ENCODE measurements around the gene ANKRD35.

DNA sequence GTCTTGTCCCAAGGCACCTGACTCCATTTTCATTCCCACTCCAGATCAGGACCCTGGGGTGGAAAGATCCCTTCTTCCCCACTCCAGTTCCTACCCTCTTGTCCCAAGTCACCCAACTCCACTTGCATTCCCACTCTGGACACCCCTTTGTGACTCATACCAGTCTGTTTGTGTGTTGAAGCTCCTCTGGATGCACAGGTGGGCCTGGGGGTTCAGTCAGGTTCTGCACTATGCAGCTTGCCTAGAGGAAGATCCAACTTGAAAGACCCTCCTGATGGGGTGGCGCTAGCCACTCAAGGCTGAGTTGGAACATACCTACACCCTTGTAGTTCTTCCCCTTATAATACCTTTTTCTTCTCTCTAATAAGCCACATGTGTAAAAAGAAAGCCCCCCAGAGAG is 9.8 kb upstream of the ANKRD35 start:
- no peak for TF ChIP-seq EZH2 (IDR thresholded peaks at IDR 0.05; ENCODE audit: low read depth, unreplicated experiment)
- no peak for TF ChIP-seq CTCF (conservative IDR thresholded peaks at IDR 0.05; ENCODE audit: low read depth in 2 of 2)
- TF ChIP-seq CREB1 (CRISPR knock-in tag; IDR thresholded peaks at IDR 0.05; ENCODE audit: low read depth): no peak
- TF ChIP-seq ZNF331 (CRISPR knock-in tag; IDR thresholded peaks at IDR 0.05; ENCODE audit: low read depth): no peak
- TF ChIP-seq POLR2AphosphoS5 (IDR thresholded peaks at IDR 0.05; ENCODE audit: low read depth): no peak
- TF ChIP-seq REST (IDR thresholded peaks at IDR 0.05; ENCODE audit: unreplicated experiment): no peak
- no peak for TF ChIP-seq EZH2phosphoT487 (IDR thresholded peaks at IDR 0.05; ENCODE audit: unreplicated experiment)
- no peak for TF ChIP-seq ETS1 (IDR thresholded peaks at IDR 0.05)
- no peak for TF ChIP-seq JUNB (IDR thresholded peaks at IDR 0.05; ENCODE audit: unreplicated experiment)
- TF ChIP-seq, protein P1, sequence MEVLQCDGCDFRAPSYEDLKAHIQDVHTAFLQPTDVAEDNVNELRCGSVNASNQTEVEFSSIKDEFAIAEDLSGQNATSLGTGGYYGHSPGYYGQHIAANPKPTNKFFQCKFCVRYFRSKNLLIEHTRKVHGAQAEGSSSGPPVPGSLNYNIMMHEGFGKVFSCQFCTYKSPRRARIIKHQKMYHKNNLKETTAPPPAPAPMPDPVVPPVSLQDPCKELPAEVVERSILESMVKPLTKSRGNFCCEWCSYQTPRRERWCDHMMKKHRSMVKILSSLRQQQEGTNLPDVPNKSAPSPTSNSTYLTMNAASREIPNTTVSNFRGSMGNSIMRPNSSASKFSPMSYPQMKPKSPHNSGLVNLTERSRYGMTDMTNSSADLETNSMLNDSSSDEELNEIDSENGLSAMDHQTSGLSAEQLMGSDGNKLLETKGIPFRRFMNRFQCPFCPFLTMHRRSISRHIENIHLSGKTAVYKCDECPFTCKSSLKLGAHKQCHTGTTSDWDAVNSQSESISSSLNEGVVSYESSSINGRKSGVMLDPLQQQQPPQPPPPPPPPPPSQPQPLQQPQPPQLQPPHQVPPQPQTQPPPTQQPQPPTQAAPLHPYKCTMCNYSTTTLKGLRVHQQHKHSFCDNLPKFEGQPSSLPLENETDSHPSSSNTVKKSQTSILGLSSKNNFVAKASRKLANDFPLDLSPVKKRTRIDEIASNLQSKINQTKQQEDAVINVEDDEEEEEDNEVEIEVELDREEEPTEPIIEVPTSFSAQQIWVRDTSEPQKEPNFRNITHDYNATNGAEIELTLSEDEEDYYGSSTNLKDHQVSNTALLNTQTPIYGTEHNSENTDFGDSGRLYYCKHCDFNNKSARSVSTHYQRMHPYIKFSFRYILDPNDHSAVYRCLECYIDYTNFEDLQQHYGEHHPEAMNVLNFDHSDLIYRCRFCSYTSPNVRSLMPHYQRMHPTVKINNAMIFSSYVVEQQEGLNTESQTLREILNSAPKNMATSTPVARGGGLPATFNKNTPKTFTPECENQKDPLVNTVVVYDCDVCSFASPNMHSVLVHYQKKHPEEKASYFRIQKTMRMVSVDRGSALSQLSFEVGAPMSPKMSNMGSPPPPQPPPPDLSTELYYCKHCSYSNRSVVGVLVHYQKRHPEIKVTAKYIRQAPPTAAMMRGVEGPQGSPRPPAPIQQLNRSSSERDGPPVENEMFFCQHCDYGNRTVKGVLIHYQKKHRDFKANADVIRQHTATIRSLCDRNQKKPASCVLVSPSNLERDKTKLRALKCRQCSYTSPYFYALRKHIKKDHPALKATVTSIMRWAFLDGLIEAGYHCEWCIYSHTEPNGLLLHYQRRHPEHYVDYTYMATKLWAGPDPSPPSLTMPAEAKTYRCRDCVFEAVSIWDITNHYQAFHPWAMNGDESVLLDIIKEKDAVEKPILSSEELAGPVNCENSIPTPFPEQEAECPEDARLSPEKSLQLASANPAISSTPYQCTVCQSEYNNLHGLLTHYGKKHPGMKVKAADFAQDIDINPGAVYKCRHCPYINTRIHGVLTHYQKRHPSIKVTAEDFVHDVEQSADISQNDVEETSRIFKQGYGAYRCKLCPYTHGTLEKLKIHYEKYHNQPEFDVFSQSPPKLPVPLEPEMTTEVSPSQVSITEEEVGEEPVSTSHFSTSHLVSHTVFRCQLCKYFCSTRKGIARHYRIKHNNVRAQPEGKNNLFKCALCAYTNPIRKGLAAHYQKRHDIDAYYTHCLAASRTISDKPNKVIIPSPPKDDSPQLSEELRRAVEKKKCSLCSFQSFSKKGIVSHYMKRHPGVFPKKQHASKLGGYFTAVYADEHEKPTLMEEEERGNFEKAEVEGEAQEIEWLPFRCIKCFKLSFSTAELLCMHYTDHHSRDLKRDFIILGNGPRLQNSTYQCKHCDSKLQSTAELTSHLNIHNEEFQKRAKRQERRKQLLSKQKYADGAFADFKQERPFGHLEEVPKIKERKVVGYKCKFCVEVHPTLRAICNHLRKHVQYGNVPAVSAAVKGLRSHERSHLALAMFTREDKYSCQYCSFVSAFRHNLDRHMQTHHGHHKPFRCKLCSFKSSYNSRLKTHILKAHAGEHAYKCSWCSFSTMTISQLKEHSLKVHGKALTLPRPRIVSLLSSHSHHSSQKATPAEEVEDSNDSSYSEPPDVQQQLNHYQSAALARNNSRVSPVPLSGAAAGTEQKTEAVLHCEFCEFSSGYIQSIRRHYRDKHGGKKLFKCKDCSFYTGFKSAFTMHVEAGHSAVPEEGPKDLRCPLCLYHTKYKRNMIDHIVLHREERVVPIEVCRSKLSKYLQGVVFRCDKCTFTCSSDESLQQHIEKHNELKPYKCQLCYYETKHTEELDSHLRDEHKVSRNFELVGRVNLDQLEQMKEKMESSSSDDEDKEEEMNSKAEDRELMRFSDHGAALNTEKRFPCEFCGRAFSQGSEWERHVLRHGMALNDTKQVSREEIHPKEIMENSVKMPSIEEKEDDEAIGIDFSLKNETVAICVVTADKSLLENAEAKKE (CRISPR knock-in tag; IDR thresholded peaks at IDR 0.05): no peak
- no peak for TF ChIP-seq ZNF114 (CRISPR knock-in tag; IDR thresholded peaks at IDR 0.05)
- no peak for TF ChIP-seq NANOG (IDR thresholded peaks at IDR 0.05; ENCODE audit: borderline replicate concordance)
